GM10266 (cell line): ENCODE measurements around the gene SLC15A2.

ENCODE experiments used
- DNase-seq: peaks from one replicate; pipeline ENCODE4 v3.0.0; 2012; ENCODE audit errors: extremely low spot score
- TF ChIP-seq, protein P1 (sequence below): IDR thresholded peaks from 2 replicates; pipeline ENCODE4 v1.5.1; 2012; ENCODE audit warnings: mild to moderate bottlenecking, low read depth; ENCODE audit not compliant: control insufficient read depth, insufficient read depth; ENCODE audit errors: missing control alignments

Gene SLC15A2

DNA sequence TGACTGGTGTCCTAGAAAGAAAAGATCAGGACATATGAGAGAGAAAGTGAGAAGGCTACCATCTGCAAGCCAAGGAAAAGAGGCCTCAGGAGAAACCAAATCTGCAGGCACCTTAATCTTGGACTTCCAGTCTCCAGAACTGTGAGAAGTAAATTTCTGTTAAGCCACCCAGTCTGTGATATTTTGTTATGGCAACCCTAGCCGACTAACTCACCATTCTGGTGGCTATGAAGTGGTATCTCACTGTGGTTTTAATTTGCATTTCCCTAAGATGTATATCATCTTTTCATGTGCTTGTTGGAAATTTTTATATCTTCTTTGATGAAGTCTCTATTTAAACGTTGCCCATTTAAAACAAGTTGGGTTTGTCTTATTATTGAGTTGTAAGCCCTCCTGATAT lies 87.3 kb downstream of the SLC15A2 start:
- TF ChIP-seq, protein P1, sequence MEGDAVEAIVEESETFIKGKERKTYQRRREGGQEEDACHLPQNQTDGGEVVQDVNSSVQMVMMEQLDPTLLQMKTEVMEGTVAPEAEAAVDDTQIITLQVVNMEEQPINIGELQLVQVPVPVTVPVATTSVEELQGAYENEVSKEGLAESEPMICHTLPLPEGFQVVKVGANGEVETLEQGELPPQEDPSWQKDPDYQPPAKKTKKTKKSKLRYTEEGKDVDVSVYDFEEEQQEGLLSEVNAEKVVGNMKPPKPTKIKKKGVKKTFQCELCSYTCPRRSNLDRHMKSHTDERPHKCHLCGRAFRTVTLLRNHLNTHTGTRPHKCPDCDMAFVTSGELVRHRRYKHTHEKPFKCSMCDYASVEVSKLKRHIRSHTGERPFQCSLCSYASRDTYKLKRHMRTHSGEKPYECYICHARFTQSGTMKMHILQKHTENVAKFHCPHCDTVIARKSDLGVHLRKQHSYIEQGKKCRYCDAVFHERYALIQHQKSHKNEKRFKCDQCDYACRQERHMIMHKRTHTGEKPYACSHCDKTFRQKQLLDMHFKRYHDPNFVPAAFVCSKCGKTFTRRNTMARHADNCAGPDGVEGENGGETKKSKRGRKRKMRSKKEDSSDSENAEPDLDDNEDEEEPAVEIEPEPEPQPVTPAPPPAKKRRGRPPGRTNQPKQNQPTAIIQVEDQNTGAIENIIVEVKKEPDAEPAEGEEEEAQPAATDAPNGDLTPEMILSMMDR, result no peak
- no peak for DNase-seq

DNA sequence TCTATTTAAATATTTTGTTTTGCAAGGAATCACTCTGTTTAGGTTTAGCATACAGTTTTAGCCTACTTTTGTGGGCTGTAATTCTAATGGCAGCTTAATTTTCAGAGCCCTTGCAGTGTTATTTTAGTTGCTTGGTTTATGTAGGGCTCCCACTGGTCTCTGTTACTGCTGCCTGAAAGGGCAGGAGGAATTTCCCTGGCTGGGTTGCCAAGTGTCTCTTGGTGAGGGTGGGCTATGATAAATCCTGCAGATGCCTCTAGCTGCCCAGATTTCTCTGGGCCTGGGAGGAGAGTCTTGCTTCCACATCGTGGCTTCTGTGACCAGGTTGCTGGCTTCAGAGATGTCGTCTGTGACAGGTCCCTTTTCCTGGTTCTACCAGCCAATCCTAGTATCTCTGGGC lies 91.6 kb downstream of the SLC15A2 start:
- DNase-seq, result no peak
- TF ChIP-seq, protein P1, result no peak

- TF ChIP-seq, protein P1, result no peak
- no peak for DNase-seq
Observed at GRCh38 chr3:121988146-121988545, 93.9 kb downstream of the SLC15A2 start.

DNA sequence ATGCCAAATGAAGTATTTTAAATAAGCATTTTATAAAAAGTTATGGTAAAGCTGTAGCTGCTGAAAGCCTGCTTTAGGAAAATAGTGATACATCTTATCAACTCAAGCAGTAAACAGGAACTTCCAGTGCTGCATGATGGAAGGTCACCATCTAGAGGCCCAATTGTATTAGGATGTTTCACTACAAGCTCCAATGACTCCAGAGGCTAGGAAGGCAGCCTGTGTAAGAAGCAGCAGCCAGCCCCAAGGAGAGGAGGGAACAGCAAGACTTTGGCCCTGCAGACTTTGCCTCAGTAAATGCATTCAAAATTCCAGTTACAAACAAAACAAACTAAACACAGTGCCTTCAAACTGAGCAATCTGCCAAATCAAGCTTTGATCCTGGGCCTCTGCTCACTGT lies 95.7 kb downstream of the SLC15A2 start:
- no peak for DNase-seq
- TF ChIP-seq, protein P1, result no peak

DNA sequence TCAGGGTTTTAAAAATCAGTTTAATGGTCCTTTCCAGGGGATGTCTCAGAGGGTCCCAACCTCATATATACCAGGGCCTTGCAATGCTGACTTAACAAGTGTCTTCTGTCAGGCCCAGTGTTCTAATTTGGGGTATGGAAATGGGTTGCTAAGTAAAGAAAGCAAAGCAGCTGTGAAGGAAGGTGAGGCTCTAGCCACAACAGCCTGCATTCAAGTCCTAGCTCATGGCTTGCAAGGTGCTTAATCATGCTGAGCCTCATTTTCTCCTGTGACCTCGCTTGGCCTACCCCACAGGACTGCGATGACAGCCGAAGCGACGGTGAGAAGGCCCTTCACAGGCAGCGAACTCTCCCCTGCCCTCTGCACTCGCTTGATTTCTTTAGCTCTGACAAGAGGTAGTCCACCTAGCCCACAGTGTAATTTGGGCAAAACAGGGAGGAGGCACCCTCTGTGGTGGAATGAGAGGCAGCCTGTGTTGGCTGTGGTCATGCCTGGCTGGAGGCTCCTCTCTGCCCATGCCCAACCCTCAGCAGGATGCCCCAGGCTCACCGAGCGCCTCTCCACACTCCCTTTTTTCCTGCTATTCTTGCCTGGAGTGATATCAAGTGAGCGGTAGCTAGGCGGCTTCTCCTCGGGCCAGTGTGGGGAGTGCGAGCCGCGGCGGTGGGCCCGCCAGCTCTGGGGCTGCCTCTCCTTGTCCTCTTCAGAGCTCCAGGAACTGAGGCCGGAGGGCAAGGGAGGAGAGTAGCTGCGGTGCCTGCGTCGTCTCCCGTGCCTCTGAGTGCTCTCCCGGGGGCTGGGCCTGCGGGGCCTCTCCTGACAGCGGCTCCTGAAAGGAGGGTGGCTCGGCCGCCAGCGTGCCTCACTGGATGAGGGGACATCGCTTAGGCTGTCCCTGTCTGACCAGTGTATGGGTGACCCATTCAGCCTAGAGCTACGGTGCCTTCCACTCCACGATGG lies 98.7 kb downstream of the SLC15A2 start:
- peak; percentile 47 for DNase-seq
- TF ChIP-seq, protein P1, result no peak
